T follicular helper cell (primary cell): ENCODE results near the gene MKKS.

ENCODE experiments used
- DNase-seq: peaks from one replicate; pipeline ENCODE4 v3.0.0-alpha.2; 2020; ENCODE audit warnings: low read depth

Gene MKKS

GRCh38 chr20:10368702-10369041 lies 65.3 kb downstream of the MKKS start:
- no peak for DNase-seq

GRCh38 chr20:10367943-10368701 lies 65.9 kb downstream of the MKKS start:
- DNase-seq, result no peak

DNA sequence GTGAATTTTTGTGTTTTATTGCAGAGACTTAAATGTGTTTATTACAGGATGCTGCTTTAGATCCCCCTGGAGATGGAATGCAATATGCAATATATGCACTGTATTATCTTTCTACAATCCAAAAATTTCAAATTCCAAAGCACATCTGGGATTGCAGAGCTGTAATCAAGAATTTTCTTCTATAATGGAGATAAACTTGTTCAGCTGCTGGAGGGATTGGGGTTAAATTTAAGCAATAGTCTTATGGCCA lies 66.4 kb downstream of the MKKS start:
- no peak for DNase-seq

GRCh38 chr20:10366898-10367692 lies 66.9 kb downstream of the MKKS start:
- DNase-seq, result no peak

DNA sequence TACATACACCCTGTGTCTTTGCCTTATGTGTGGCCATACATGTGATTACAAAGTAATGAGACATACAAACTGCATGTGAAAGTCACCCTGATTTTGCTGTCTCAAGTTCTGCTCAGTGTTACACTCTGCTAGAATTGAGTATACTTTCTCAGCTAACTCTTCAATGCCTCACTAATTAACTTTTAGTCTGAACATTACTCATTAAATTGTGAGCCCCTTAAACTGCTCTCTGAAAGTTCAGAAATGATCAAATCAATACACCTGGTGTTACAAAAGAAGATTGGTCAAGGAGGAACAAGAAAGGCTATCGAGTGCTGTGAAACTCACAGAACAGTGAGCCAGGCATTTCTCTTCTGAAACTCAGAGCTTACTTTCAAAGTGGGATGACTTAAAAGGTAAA lies 71.3 kb downstream of the MKKS start:
- DNase-seq, result no peak

DNA sequence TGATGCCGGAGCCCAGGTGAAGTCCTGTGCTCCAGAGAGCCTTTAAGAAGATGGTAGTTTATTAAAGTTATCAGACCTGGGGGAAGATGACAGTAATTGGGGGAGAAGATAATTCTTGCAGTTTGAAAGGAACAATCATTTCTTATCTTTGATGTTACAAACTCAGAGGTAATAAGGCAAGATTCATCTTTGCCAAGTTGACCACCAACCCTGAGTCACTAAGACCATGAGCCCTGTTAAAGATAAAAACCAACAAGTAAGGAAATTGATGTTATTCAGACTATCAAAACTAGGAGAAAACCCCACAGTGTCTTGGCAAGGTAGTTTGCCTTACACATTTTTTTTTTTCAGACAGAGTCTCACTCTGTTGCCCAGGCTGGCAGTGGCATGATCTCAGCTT lies 73.1 kb downstream of the MKKS start:
- no peak for DNase-seq

- DNase-seq, result no peak
Observed at GRCh38 chr20:10359621-10360040, 74.4 kb downstream of the MKKS start.

DNA sequence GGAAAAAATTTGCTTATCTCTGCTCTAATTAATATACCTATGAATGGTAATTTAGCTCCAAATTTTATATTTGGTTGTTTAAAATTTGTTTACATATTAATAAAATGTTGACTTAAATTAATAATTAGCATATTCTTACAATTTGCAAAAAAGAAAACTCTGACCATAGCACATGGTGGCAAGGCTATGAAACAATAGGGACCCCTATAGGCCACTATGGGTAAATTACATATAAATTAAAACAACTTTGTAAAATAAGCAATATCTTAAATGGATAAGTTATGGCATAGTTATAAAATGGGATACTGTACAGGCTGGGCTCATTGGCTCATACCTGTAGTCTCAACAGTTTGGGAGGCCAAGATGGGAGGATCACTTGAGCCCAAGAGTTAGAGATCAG lies 76.0 kb downstream of the MKKS start:
- no peak for DNase-seq

DNA sequence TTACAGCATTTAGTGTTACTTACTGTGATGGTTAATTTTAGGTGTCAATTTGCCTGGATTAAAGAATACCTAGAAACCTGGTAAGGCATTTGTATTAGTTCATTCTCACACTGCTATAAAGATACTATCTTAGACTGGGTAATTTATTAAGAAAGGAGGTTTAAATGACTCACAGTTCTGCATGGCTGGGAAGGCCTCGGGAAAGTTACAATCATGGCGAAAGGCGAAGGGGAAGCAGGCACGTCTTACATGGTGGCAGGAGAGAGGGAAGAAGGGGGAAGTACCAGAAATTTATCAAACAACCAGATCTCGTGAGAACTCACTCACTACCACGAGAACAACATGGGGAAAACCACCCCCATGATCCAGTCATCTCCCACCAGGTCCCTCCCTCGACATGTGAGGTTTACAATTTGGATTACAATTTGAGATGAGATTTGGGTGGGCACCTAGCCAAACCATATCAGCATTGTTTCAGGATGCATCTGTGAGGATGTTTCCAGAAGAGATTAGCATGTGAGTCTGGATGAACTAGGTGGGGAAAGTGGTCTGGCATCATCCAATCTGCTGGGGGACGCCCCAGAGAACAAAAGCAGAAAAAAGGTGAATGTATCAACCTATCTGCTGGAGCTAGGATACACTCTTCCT lies 76.8 kb downstream of the MKKS start:
- no peak for DNase-seq

DNA sequence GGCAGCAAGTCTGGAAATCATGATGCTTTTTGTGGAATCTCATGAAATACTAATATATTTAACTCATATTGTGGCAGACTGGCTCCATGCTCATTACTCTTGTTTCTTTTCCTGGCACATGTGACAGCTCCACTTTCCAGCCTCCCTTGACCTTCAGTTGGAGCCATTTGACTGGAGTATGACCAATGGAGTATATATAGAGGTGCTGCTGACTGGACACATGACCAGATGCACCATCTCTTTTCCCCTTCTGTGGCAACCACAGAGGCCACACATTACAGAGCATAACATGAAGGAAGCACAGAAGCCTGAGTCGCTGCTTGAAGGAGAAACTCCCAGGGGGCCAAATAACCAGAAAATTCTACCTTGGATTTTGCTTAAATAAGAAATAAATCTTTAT lies 77.4 kb downstream of the MKKS start:
- DNase-seq, result no peak

GRCh38 chr20:10352934-10353824 lies 80.8 kb downstream of the MKKS start:
- no peak for DNase-seq
